Measurements from ENCODE around the gene ESRP2.

- no peak for TF ChIP-seq POLR2AphosphoS5 (IDR thresholded peaks at IDR 0.05; ENCODE audit: insufficient read depth, low read depth, low read length)
- no peak for TF ChIP-seq CTCF (IDR thresholded peaks at IDR 0.05; ENCODE audit: extremely low read depth in 1 of 2, insufficient read depth in 1 of 2, low read depth in 1 of 2, low read length in 2 of 2)
- TF ChIP-seq POLR2A (IDR thresholded peaks at IDR 0.05; ENCODE audit: low read depth, low read length), result no peak
- no peak for TF ChIP-seq EZH2 (IDR thresholded peaks at IDR 0.05; ENCODE audit: borderline replicate concordance, low read depth, low read length, severe bottlenecking)
Measured at GRCh38 chr16:68202091-68202519, 33.8 kb downstream of the ESRP2 start.
